ENCODE results near the gene VAV1.

VAV1 gene

DNA sequence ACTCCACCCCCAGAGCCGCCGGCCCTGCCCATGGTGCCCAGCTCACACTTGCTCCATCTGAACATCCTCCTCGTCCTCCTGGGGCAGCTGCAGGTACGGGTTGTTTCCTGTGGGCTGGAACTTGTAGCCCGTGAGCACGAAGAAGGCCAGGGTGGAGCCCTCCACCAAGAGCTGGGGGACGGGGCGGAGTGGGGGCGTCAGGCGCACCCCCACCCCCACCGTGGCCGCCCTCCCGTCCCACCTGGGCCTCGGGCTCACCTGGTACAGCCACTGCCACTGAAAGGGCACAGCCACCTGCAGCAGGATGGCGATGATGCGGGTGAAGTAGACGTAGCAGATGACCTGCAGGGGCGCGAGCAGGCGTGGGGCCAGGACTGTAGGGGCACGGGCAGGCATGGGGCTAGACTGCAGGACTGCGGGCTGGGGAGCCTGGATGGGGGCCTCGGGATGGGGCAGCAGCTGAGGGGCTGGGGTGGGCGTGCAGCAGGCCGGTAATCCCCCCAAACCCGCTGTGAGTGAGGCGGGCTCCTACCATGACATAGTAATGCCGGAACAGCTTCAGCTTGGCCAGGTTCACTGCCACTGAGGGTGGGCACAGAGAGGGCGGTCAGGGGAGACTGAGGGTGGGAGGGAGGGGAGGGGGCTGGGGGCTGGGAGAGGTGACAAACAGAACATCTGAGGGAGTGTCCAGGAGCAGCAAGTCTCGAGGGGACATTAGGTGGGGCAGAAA, 41.4 kb upstream of the VAV1 start:
- H3K27me3 ChIP-seq (ENCODE audit: insufficient read depth, poor library complexity, severe bottlenecking) = no peaks in the 10 kb centered on the region
- no peak overlapping the region for H3K27ac ChIP-seq (replicated peaks)
- no peak for TF ChIP-seq GABPA (IDR thresholded peaks at IDR 0.05; ENCODE audit: low read depth)
- TF ChIP-seq, protein P1, sequence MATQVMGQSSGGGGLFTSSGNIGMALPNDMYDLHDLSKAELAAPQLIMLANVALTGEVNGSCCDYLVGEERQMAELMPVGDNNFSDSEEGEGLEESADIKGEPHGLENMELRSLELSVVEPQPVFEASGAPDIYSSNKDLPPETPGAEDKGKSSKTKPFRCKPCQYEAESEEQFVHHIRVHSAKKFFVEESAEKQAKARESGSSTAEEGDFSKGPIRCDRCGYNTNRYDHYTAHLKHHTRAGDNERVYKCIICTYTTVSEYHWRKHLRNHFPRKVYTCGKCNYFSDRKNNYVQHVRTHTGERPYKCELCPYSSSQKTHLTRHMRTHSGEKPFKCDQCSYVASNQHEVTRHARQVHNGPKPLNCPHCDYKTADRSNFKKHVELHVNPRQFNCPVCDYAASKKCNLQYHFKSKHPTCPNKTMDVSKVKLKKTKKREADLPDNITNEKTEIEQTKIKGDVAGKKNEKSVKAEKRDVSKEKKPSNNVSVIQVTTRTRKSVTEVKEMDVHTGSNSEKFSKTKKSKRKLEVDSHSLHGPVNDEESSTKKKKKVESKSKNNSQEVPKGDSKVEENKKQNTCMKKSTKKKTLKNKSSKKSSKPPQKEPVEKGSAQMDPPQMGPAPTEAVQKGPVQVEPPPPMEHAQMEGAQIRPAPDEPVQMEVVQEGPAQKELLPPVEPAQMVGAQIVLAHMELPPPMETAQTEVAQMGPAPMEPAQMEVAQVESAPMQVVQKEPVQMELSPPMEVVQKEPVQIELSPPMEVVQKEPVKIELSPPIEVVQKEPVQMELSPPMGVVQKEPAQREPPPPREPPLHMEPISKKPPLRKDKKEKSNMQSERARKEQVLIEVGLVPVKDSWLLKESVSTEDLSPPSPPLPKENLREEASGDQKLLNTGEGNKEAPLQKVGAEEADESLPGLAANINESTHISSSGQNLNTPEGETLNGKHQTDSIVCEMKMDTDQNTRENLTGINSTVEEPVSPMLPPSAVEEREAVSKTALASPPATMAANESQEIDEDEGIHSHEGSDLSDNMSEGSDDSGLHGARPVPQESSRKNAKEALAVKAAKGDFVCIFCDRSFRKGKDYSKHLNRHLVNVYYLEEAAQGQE (IDR thresholded peaks at IDR 0.05; ENCODE audit: insufficient replicate concordance, low read depth) = no peak
- TF ChIP-seq SPI1 (IDR thresholded peaks at IDR 0.05; ENCODE audit: borderline replicate concordance, low read depth) = no peak
- TF ChIP-seq, protein P2, sequence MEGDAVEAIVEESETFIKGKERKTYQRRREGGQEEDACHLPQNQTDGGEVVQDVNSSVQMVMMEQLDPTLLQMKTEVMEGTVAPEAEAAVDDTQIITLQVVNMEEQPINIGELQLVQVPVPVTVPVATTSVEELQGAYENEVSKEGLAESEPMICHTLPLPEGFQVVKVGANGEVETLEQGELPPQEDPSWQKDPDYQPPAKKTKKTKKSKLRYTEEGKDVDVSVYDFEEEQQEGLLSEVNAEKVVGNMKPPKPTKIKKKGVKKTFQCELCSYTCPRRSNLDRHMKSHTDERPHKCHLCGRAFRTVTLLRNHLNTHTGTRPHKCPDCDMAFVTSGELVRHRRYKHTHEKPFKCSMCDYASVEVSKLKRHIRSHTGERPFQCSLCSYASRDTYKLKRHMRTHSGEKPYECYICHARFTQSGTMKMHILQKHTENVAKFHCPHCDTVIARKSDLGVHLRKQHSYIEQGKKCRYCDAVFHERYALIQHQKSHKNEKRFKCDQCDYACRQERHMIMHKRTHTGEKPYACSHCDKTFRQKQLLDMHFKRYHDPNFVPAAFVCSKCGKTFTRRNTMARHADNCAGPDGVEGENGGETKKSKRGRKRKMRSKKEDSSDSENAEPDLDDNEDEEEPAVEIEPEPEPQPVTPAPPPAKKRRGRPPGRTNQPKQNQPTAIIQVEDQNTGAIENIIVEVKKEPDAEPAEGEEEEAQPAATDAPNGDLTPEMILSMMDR (IDR thresholded peaks at IDR 0.05; ENCODE audit: insufficient read depth, low read length) = no peak
- no peak for TF ChIP-seq POLR2AphosphoS5 (IDR thresholded peaks at IDR 0.05; ENCODE audit: low read depth)
- H3K4me3 ChIP-seq (replicated peaks; ENCODE audit: insufficient read depth, low read length) = no peak overlapping the region
- DNase-seq (ENCODE audit: low read depth in 1 of 2, low spot score in 1 of 2) = no peak

DNA sequence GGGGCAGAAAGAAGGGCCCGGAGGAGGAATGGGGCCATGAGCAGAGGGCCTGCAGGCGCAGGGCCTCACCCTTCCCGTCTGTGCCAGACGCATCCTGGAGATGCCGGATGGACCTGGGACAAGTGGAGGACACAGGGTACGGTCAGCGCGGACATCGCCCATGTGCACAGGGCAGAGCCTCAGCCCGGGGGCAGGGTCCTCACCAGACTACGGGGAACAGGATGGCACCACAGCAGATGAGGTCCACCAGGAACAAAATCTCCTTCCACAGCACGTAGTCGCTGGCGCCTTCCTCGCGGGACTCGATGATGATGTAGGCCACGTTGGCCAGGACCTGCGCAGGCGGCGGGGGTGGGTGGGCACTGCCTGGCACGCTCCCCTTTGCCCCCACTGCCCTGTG, 40.7 kb upstream of the VAV1 start:
- no peak overlapping the region for H3K27ac ChIP-seq (replicated peaks)
- DNase-seq (ENCODE audit: low read depth in 1 of 2, low spot score in 1 of 2) = no peak
- no peaks in the 10 kb centered on the region for H3K27me3 ChIP-seq (ENCODE audit: insufficient read depth, poor library complexity, severe bottlenecking)
- TF ChIP-seq GABPA (IDR thresholded peaks at IDR 0.05; ENCODE audit: low read depth) = no peak
- TF ChIP-seq SPI1 (IDR thresholded peaks at IDR 0.05; ENCODE audit: borderline replicate concordance, low read depth) = no peak
- TF ChIP-seq POLR2AphosphoS5 (IDR thresholded peaks at IDR 0.05; ENCODE audit: low read depth) = no peak
- TF ChIP-seq, protein P1 (IDR thresholded peaks at IDR 0.05; ENCODE audit: insufficient replicate concordance, low read depth) = no peak
- TF ChIP-seq, protein P2 (IDR thresholded peaks at IDR 0.05; ENCODE audit: insufficient read depth, low read length) = no peak
- no peak overlapping the region for H3K4me3 ChIP-seq (replicated peaks; ENCODE audit: insufficient read depth, low read length)

DNA sequence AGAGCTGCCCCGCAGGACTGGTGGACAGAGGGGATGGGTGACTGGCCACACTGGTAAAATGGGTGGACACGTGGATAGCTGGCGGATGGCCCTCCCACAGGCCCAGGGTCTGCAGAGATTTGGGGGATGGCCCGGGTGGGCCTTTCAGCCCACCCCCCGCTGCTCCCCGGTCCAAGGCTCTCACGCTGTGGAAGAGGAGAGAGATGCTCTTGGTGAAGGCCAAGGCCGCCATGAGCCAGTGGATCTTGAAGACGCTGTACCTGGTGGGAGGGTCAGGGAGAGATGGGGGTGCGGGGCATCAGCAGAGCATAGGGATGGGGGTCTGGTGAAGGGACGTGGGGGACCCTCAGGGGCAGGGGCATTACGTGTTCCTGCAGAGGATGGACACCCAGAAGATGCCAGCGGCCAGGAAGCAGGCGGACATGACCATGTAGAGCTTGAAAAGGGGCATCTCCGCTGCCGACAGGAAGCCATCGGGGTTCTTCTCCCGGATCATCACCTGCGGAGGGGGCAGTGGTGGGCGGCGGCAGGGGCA, 39.6 kb upstream of the VAV1 start:
- no peak for TF ChIP-seq GABPA (IDR thresholded peaks at IDR 0.05; ENCODE audit: low read depth)
- no peak for TF ChIP-seq SPI1 (IDR thresholded peaks at IDR 0.05; ENCODE audit: borderline replicate concordance, low read depth)
- TF ChIP-seq, protein P1 (IDR thresholded peaks at IDR 0.05; ENCODE audit: insufficient replicate concordance, low read depth) = no peak
- TF ChIP-seq, protein P2 (IDR thresholded peaks at IDR 0.05; ENCODE audit: insufficient read depth, low read length) = no peak
- no peak for TF ChIP-seq POLR2AphosphoS5 (IDR thresholded peaks at IDR 0.05; ENCODE audit: low read depth)
- DNase-seq (ENCODE audit: low read depth in 1 of 2, low spot score in 1 of 2) = no peak
- Histone ChIP-seq H3K27me3 (ENCODE audit: insufficient read depth, poor library complexity, severe bottlenecking) (no peaks in the 10 kb centered on the region), H3K27ac (replicated peaks) (no peak overlapping the region), H3K4me3 (replicated peaks; ENCODE audit: insufficient read depth, low read length) (no peak overlapping the region)

Measured in HL-60 (cell line).